IMR-90 (cell line): ENCODE data around the gene MARCHF9. TPM values are rescaled to one million over a fixed set of nuclear protein-coding genes. Genes with fewer than 3 reads are reported as not detected.

ENCODE experiments used
- ATAC-seq: fragments of 200-7000 bp; cut with Tn5 transposase; 2 replicates; pipeline ENCODE4 v1.9.1; 2020; ENCODE audit warnings: low read depth, mild to moderate bottlenecking, moderate library complexity
- BruUV-seq: library from RNA; stranded (reverse); fragments of 400-500 nt; replicated peaks from 2 replicates; lab custom pipeline; 2021; lab: Mats Ljungman, UMichigan
- CTCF ChIA-PET: fragments of 300-600 bp; formaldehyde crosslinking; extraction: SDS; loops from one replicate; lab custom pipeline; 2021; ENCODE audit warnings: antibody characterized with exemption; lab: Yijun Ruan, JAX
- POLR2A ChIA-PET: fragments of 300-600 bp; sonication (Branson Sonifier 250); formaldehyde crosslinking; loops from one replicate; lab custom pipeline; 2022; ENCODE audit warnings: antibody characterized with exemption; ENCODE audit not compliant: unreplicated experiment; lab: Charles Lee
- DNase-seq: peaks from one replicate; pipeline ENCODE4 v3.0.0; 2013
- H2AFZ ChIP-seq: replicated peaks from 2 replicates; pipeline ENCODE3; 2013; ENCODE audit warnings: low read length, mild to moderate bottlenecking; ENCODE audit not compliant: poor library complexity
- H2AK5ac ChIP-seq: 2 replicates; pipeline ENCODE4 v1.6.1; 2013; ENCODE audit warnings: low read depth, low read length, inconsistent platforms
- H2AK9ac ChIP-seq: replicated peaks from 2 replicates; pipeline ENCODE3; 2013; ENCODE audit warnings: mild to moderate bottlenecking, low read depth, low read length, moderate library complexity; ENCODE audit not compliant: poor library complexity
- H2BK120ac ChIP-seq: 2 replicates; pipeline ENCODE4 v1.6.1; 2013; ENCODE audit warnings: low read depth, low read length, inconsistent platforms
- H2BK15ac ChIP-seq: 3 replicates; pipeline ENCODE4 v1.6.1; 2013; ENCODE audit warnings: low read depth, low read length, inconsistent platforms
- H2BK20ac ChIP-seq: 2 replicates; pipeline ENCODE4 v1.6.1; 2013; ENCODE audit warnings: low read depth, mild to moderate bottlenecking, inconsistent platforms, low read length, moderate library complexity
- H2BK5ac ChIP-seq: 2 replicates; pipeline ENCODE4 v1.6.1; 2013; ENCODE audit warnings: mild to moderate bottlenecking, low read depth, low read length, inconsistent platforms; ENCODE audit not compliant: poor library complexity, severe bottlenecking
- H3K14ac ChIP-seq: replicated peaks from 2 replicates; pipeline ENCODE4 v1.6.1; 2013; ENCODE audit warnings: low read depth, low read length, inconsistent platforms
- H3K18ac ChIP-seq: 2 replicates; pipeline ENCODE4 v1.6.1; 2013; ENCODE audit warnings: low read depth, low read length, control low read depth
- H3K23ac ChIP-seq: 2 replicates; pipeline ENCODE4 v1.6.1; 2013; ENCODE audit warnings: low read depth, low read length, inconsistent platforms
- H3K27ac ChIP-seq: 2 replicates; pipeline ENCODE4 v1.5.1; 2013; ENCODE audit warnings: mild to moderate bottlenecking, control low read depth, low read length; ENCODE audit not compliant: insufficient read depth
- H3K27me3 ChIP-seq: 2 replicates; pipeline ENCODE4 v1.6.1; 2013; ENCODE audit warnings: low read length; ENCODE audit not compliant: control insufficient read depth, insufficient read depth
- H3K36me3 ChIP-seq: 2 replicates; pipeline ENCODE4 v1.6.1; 2013; ENCODE audit warnings: low read length, mixed read lengths; ENCODE audit not compliant: control insufficient read depth, insufficient read depth
- H3K4ac ChIP-seq: 2 replicates; pipeline ENCODE4 v1.6.1; 2013; ENCODE audit warnings: low read depth, low read length, inconsistent platforms
- H3K4me1 ChIP-seq: 2 replicates; pipeline ENCODE4 v1.6.1; 2013; ENCODE audit warnings: low read length, mixed read lengths; ENCODE audit not compliant: control insufficient read depth, insufficient read depth
- H3K4me2 ChIP-seq: 2 replicates; pipeline ENCODE4 v1.6.1; 2013; ENCODE audit warnings: low read depth, mild to moderate bottlenecking, control low read depth, low read length, moderate library complexity
- H3K4me3 ChIP-seq: 2 replicates; pipeline ENCODE4 v1.5.1; 2013; ENCODE audit warnings: low read depth, mild to moderate bottlenecking, control low read depth, low read length, moderate library complexity; ENCODE audit not compliant: insufficient read depth
- H3K56ac ChIP-seq: 2 replicates; pipeline ENCODE4 v1.6.1; 2013; ENCODE audit warnings: low read length, inconsistent platforms; ENCODE audit not compliant: insufficient read depth; ENCODE audit errors: extremely low read depth
- H3K79me1 ChIP-seq, 2 experiments: 2 replicates each; pipeline ENCODE4 v1.6.1; 2013; ENCODE audit warnings: low read length in 2 of 2, inconsistent platforms in 1 of 2, low read depth in 1 of 2
- H3K9ac ChIP-seq: 2 replicates; pipeline ENCODE4 v1.6.1; 2013; ENCODE audit warnings: low read depth, low read length, control low read depth
- H3K9me1 ChIP-seq: 2 replicates; pipeline ENCODE4 v1.6.1; 2013; ENCODE audit warnings: low read length, inconsistent platforms; ENCODE audit not compliant: insufficient read depth
- H3K9me3 ChIP-seq: 2 replicates; pipeline ENCODE4 v1.6.1; 2013; ENCODE audit warnings: low read length; ENCODE audit not compliant: control insufficient read depth, insufficient read depth
- H4K20me1 ChIP-seq: 2 replicates; pipeline ENCODE4 v1.6.1; 2013; ENCODE audit warnings: low read length, inconsistent platforms; ENCODE audit not compliant: insufficient read depth
- H4K5ac ChIP-seq: 2 replicates; pipeline ENCODE4 v1.6.1; 2013; ENCODE audit warnings: mild to moderate bottlenecking, low read depth, low read length, control low read depth
- H4K8ac ChIP-seq, 2 experiments: 2 replicates each; pipeline ENCODE4 v1.6.1; 2013; ENCODE audit warnings: low read depth in 2 of 2, low read length in 2 of 2, control low read depth in 1 of 2, inconsistent platforms in 1 of 2
- H4K91ac ChIP-seq: 2 replicates; pipeline ENCODE4 v1.6.1; 2013; ENCODE audit warnings: low read depth, low read length, inconsistent platforms; ENCODE audit not compliant: insufficient read depth
- BHLHE40 ChIP-seq: fragments of 150-350 bp; IDR thresholded peaks from 2 replicates; pipeline ENCODE4 v1.6.1; 2016; ENCODE audit warnings: mild to moderate bottlenecking, low read depth, low read length
- CEBPB ChIP-seq: IDR thresholded peaks from 2 replicates; pipeline ENCODE4 v1.6.1; 2012; ENCODE audit warnings: low read depth, low read length, improper control_type of control experiment
- CHD1 ChIP-seq: IDR thresholded peaks from 2 replicates; pipeline ENCODE4 v1.6.1; 2012; ENCODE audit warnings: low read depth, low read length, improper control_type of control experiment
- CTCF ChIP-seq: conservative IDR thresholded peaks from 2 replicates; pipeline ENCODE4 v1.5.1; 2012; ENCODE audit warnings: mild to moderate bottlenecking, low read depth, low read length, improper control_type of control experiment
- ELK1 ChIP-seq: fragments of 150-350 bp; IDR thresholded peaks from 2 replicates; pipeline ENCODE4 v1.6.1; 2016; ENCODE audit warnings: low read depth, mild to moderate bottlenecking, low read length, moderate library complexity, borderline replicate concordance
- MAFK ChIP-seq: IDR thresholded peaks from 2 replicates; pipeline ENCODE4 v1.6.1; 2012; ENCODE audit warnings: low read depth, low read length, improper control_type of control experiment
- MAZ ChIP-seq: IDR thresholded peaks from 2 replicates; pipeline ENCODE4 v1.6.1; 2012; ENCODE audit warnings: low read depth, mild to moderate bottlenecking, low read length, improper control_type of control experiment, moderate library complexity, borderline replicate concordance
- MXI1 ChIP-seq: IDR thresholded peaks from 2 replicates; pipeline ENCODE4 v1.6.1; 2012; ENCODE audit warnings: low read depth, mild to moderate bottlenecking, low read length, moderate library complexity, borderline replicate concordance
- NFE2L2 ChIP-seq: fragments of 150-350 bp; IDR thresholded peaks from 2 replicates; pipeline ENCODE4 v1.6.1; 2016; ENCODE audit warnings: low read depth, mild to moderate bottlenecking, low read length
- POLR2A ChIP-seq: IDR thresholded peaks from 2 replicates; pipeline ENCODE4 v1.6.1; 2012; ENCODE audit warnings: mild to moderate bottlenecking, low read depth, low read length
- RAD21 ChIP-seq: IDR thresholded peaks from 2 replicates; pipeline ENCODE4 v1.6.1; 2012; ENCODE audit warnings: low read length, improper control_type of control experiment
- RCOR1 ChIP-seq: IDR thresholded peaks from 2 replicates; pipeline ENCODE4 v1.6.1; 2012; ENCODE audit warnings: mild to moderate bottlenecking, low read length, improper control_type of control experiment; ENCODE audit not compliant: insufficient replicate concordance
- RFX5 ChIP-seq: IDR thresholded peaks from 2 replicates; pipeline ENCODE4 v1.8.0; 2012; ENCODE audit warnings: low read depth, mild to moderate bottlenecking, low read length, moderate library complexity
- SMC3 ChIP-seq: fragments of 150-350 bp; IDR thresholded peaks from 2 replicates; pipeline ENCODE4 v1.6.1; 2016; ENCODE audit warnings: low read depth, mild to moderate bottlenecking, antibody characterized with exemption, low read length, moderate library complexity
- USF2 ChIP-seq: fragments of 150-350 bp; IDR thresholded peaks from 2 replicates; pipeline ENCODE4 v1.6.1; 2017; ENCODE audit warnings: mild to moderate bottlenecking, antibody characterized with exemption, low read length, low read depth
- WGBS, 2 experiments: methylation state at CpG; one replicate each; pipeline versions ENCODE4 v1.1.5 to v1.1.7; 2013; ENCODE audit warnings: missing lambda C conversion rate in 2 of 2; ENCODE audit not compliant: insufficient read length in 1 of 2; ENCODE audit errors: extremely low coverage in 2 of 2; 5-methylcytosine and 5-hydroxymethylcytosine counted together
- dilution Hi-C: fragments of 300-500 bp; cut with HindIII; formaldehyde crosslinking; loops from one replicate; pipeline ENCODE4 v1.14.3; 2018; ENCODE audit warnings: low sequenced_read_pairs; ENCODE audit not compliant: unreplicated experiment
- in situ Hi-C: fragments of 300-500 bp; cut with MboI; formaldehyde crosslinking; loops from 3 replicates; pipeline ENCODE4 v1.14.3; 2019; ENCODE audit warnings: low sequenced_read_pairs, inconsistent platforms, mixed read lengths
- intact Hi-C: fragments of 100-400 bp; cut with micrococcal nuclease; formaldehyde crosslinking; loops from 2 replicates; pipeline ENCODE4 v1.10.0; 2022
- polyA plus RNA-seq, 3 experiments: library from polyadenylated mRNA; depleted of rRNA; stranded (reverse); fragments of >200 nt; gene quantifications; 2 replicates each; pipeline ENCODE4 v1.2.3, GENCODE V29; 2012; ENCODE audit warnings: low replicate concordance in 1 of 3
- total RNA-seq: library from RNA; depleted of rRNA; stranded (reverse); fragments of >200 nt; gene quantifications from 2 replicates; pipeline ENCODE4 v1.2.3, GENCODE V29; 2012

Gene MARCHF9
- total and polyA plus RNA-seq, 2 of the 4 experiments (the other 2 are of a cell fraction): 1.1 to 5.4 TPM

- H2AFZ ChIP-seq: no peak overlapping the region
- H4K91ac ChIP-seq: no peak overlapping the region
- in situ Hi-C loops (loop anchor here (10.0 kb wide), 1 partner anchor 146 kb away; no protein-coding TSS in a partner anchor), dilution Hi-C loops (no loop called here), intact Hi-C loops (no loop called here)
- no peak overlapping the region for H3K18ac ChIP-seq
- H2AK5ac ChIP-seq: no peak overlapping the region
- H3K9me1 ChIP-seq: 0 out of 2 replicates have a peak, but pooled peaks cover 6% of the 10 kb centered on the region
- no peak overlapping the region for H4K8ac ChIP-seq
- no peak overlapping the region for H3K4ac ChIP-seq
- DNase-seq (no peak), ATAC-seq (no peak)
- peaks cover 16% of the 10 kb centered on the region; the same call in 1 of the 2 replicates for H4K20me1 ChIP-seq
- no peak overlapping the region for H2BK5ac ChIP-seq
- H3K9ac ChIP-seq: no peak overlapping the region
- H3K4me3 ChIP-seq: no peak overlapping the region
- 0 out of 2 replicates have a peak, but pooled peaks cover 4% of the 10 kb centered on the region for H3K4me1 ChIP-seq
- no peak overlapping the region for H2BK20ac ChIP-seq
- no TSS peak for BruUV-seq
- H2AK9ac ChIP-seq: no peak overlapping the region
- ChIA-PET CTCF (no interaction called here), POLR2A (no interaction called here)
- no peak overlapping the region for H3K56ac ChIP-seq
- H3K36me3 ChIP-seq: peaks cover 6% of the 10 kb centered on the region; the same call in 1 of the 2 replicates
- no peak overlapping the region for H3K4me2 ChIP-seq
- H3K27ac ChIP-seq: no peak overlapping the region
- no peak overlapping the region for H4K5ac ChIP-seq
- no peak overlapping the region for H2BK15ac ChIP-seq
- no peak overlapping the region for H3K23ac ChIP-seq
- H2BK120ac ChIP-seq: no peak overlapping the region
- 81% methylated on average over 6 of the region's 13 CpGs; no CpG with 5 or more reads in 1 of the 2 experiments for WGBS, 2 experiments
- H3K79me1 ChIP-seq: peaks cover 0 to 17% of the 10 kb centered on the region in 2 experiments; a peak in 1 of 4 replicates
- H3K9me3 ChIP-seq: no peaks in the 10 kb centered on the region
- H3K27me3 ChIP-seq: peaks cover 44% of the 10 kb centered on the region
- no peak overlapping the region for H3K14ac ChIP-seq
- TF ChIP-seq NFE2L2 (no peak), SMC3 (no peak), POLR2A (no peak), MAZ (no peak), MXI1 (no peak), CTCF (no peak), RCOR1 (no peak), MAFK (no peak), USF2 (no peak), RAD21 (no peak), RFX5 (no peak), ELK1 (no peak), BHLHE40 (no peak), CHD1 (no peak), CEBPB (no peak)
Measured at GRCh38 chr12:57730336-57731067, 24.4 kb upstream of the MARCHF9 start.
